AG08396 (cell line): ENCODE data around the gene MS4A6E.
"Not testable (repeated sequence)": the region's sequence is repeated elsewhere in the genome, so short reads cannot be mapped to it uniquely, and the experiment has no call there.

Experiments used
- DNase-seq: peaks from one replicate; pipeline ENCODE4 v3.0.0; 2012; ENCODE audit warnings: low spot score, mixed read lengths

The MS4A6E gene, protein sequence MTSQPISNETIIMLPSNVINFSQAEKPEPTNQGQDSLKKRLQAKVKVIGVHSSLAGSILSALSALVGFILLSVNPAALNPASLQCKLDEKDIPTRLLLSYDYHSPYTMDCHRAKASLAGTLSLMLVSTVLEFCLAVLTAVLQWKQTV

DNA sequence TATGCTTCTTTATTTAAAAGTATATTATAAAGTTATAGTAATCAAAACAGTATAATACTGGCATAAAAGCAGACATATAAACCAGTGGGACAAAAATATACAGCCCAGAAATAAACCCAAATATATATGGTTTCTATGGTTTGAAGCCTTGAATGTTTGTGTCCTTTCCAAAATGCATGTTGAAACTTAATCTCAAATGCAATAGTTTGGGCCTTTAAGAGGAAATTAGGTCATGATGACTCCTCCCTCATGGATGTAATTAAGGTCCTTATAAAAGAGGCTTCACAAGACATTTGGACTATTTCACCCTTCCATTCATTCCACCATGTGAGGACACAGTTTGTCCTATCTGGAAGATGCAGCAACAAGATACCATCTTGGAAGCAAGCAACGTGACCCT lies at the start of gene MS4A6E:
Gene MS4A6E (plus strand): TSS at position 301 of the 400 bp plus-strand sequence. CDS start 7,641 bp downstream, outside the sequence.
- DNase-seq: no peak

DNA sequence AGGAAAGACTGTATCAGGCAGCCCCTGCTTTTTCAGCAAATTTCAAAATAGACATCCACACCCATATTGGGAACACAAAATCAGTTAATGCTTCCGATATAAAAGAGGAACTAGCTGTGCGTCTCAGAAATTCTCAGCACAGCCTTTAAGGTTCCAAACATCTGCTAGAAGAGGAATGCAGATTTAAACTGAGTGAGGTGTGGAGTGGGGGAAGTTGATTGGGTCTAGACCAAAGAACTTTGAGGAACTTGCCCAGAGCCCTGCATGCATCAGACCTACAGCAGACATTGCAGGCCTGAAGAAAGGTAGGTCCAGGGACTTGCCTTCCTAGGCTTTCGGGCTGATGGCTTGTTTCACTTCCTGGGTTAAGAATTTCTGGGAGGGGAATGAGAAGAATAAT lies 46.6 kb upstream of the MS4A6E start, which contains the start of gene MS4A4A:
Gene MS4A4A (plus strand): TSS at position 255 of the 400 bp plus-strand sequence. CDS start 10 bp downstream, at position 265.
- DNase-seq: no peak

DNA sequence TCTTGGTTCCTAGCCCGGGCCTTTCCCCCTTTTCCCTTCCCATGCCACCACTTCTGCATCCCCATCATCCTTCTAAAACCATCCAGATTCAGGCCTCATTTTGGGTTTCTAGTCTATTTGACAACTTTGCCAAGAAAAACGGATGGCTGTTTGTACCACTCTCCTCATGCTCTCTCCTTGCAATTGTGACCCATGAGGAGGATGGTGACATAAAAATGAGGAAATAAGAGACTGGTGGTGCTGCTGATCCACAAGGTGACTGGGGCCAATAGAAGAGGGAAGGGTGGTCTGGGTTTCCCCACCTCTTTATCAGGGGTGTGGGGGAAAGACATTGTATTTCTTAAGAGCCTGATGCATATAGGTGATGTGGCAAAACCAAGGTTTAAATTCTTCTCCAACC lies 45.6 kb upstream of the MS4A6E start:
- no peak for DNase-seq

DNA sequence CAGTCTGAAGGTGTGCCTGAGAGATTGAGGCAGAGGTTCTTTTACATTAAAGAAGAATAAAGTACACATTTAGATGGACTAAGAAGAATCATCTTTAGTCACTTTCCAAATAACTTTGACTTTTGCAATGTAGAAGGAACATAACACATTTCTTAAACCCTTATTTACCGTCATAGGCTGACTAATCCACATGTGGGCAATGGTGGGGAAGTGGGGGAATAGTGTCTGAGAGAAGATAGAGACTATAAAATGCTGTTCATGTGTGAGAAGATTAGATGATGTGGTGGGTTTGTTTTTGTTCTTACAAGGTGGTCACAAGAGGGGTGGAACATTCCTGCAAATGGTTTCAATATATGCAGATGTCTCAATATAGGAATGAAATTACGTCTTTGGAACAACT lies 44.8 kb upstream of the MS4A6E start:
- DNase-seq: no peak

DNA sequence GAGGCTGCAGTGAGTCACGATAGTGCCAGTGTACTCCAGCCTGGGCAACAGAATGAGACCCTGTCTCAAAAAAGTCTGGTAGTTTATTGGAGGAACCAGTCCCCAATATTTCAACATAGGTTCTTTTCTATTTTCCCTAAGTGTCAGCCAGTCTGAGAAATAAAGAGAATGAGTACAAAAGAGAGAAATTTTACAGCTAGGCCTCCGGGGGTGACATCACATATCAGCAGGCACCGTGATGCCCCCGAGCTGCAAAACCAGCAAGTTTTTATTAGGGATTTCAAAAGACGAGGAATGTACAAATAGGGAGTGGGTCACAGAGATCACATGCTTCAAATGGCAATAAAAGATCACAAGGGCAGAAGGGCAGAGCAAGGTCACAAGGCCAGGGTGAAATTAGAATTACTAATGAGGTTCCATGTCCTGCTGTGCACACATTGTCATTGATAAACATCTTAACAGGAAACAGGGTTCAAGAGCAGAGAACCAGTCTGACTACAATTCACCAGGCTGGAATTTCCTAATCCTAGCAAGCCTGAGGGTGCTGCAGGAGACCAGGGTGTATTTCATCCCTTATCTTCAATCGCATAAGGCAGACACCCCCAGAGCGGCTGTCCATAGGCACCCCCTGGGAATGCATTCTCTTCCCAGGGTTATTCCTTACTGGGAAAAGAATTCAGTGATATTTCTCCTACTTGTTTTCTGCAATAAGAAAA lies 41.5 kb upstream of the MS4A6E start:
- not testable (repeated sequence) for DNase-seq

DNA sequence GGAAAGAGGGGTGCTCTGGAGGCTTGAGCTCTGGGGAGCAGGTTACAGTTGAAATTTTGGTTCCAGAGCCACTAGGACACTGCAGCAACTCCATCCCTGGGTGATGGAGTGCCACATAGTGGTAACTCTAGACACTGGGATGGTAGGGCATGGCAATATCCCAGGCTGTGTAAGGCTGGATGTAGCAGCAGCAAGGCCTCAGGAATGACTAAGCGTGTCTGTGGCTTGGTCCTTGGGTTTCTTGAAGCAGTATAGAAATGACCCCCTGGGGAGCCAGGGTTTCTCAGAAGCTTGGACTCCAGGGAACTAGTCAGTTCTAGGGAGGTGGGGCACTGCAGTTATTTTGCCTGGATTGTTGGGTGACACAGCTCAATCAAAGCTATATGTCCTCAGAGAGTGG lies 38.5 kb upstream of the MS4A6E start:
- no peak for DNase-seq

DNA sequence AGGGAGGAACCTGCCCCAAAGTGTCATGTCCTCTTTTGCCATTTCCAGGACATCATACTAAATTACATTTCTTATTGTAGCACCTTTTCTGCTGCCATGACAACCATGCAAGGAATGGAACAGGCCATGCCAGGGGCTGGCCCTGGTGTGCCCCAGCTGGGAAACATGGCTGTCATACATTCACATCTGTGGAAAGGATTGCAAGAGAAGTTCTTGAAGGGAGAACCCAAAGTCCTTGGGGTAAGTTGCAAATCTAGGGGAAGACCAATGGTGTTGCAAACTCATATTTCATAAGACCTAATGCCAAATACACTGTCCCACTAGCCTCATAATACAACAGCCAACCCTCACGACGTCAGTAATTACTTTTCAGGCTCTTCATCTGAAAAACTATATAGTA lies 34.9 kb upstream of the MS4A6E start:
- no peak for DNase-seq

DNA sequence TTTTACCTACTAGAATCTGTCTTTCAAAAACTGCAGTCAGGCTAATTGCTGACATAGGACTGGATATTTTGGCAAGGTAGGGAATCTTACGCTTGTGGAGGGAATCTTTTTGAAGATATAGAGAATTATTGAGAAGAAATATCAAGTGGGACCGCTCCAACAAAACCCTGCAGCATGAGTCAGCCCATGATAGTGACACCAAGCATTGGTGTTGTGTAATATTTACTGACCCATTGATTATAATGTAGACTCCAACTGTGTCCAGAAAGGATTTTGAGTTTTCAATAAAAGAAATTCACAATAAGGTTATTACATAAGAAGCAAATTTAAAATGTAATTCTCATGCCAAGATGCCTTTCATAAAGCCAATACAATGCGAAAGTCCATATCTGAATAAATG lies 25.9 kb upstream of the MS4A6E start:
- DNase-seq: no peak

DNA sequence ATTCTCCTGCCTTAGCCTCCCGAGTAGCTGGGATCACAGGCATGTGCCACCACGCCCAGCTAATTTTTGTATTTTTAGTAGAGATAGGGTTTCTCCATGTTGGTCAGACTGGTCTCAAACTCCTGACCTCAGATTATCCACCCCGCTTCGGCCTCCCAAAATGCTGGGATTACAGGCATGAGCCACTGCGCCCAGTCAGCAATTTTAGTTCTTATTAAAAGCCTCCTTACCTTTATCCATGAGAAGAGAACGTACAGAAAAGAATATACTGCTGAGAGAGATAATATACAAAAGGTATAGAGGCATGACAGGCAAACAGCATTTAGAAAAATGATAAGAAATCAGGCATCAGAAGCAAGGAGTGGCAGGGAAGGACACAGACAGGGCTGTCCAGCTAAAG lies 25.2 kb upstream of the MS4A6E start:
- DNase-seq: not testable (repeated sequence)

DNA sequence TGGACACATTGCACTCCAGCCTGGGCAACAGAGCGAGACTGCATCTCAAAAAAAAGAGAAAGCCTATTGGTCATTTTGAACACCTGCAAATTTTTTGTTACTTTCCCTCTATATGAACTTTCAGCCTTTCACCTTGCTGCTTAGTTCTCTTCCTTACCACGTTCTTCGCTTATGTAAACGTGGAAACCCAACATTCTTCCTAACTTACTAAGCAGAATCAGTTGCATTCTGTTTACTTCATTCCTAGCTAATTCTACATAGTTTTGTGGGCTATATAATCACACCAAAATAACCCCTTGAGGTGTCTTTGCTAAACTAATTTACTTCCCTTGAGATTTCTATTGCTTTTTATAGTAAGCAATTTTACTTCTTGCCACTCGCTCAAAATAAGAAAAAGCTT lies 23.4 kb upstream of the MS4A6E start:
- DNase-seq: no peak

DNA sequence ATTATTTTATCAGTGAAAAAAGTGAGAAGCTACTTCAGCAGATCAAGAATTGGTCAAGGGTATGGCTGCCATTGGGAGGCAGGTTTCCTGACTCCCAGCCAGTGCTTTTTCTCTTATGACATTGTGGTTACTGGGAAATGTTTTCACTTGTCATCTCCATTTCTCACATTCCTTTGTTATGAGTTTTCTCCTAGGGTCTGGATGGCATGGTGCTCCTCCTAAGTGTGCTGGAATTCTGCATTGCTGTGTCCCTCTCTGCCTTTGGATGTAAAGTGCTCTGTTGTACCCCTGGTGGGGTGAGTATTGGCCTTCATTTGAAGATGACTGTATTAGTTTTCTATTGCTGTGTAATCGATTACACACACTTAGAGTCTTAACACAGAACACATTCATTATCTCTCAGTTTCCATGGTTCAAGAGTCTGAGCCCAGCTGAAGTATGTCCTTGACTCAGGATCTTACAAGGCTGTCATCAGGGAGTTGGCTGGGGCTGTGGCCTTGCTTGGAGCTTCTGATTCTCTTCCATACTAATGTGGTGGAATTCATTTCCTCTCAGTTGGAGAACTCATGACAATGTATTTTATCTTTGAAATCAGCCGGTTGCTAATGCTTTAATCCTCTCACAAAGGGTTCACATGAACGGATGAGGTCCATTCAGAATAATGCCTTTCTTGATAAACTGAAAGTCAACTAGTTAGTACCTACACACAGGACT lies 21.0 kb upstream of the MS4A6E start:
- DNase-seq: no peak

DNA sequence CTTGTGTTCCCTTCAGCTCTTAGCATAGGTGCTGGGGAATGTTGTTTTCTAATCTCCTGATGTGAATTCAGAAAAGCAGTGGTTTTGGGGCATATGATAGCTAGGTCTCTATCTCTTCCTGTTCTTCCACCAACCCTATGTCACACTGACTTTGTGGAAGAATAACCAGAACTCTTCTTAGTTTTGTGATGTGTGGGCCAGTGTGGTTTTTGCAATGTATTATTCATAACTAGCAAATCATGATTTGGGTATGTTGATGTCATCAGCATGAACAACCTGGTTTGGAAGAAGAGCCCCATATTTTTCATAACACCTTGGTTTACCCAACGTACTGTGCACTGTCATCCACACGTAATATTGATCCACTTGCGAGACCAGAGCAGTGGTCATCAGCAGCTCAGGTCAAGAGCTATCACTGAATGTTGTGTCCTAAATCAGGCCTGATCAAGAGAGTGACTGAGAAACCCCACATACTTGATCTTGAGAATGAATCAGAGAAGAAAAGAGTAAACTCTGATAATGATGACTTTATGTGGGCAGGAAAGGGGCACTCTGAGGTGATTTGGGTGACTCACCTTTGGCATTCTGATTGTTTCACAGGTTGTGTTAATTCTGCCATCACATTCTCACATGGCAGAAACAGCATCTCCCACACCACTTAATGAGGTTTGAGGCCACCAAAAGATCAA lies 19.4 kb upstream of the MS4A6E start:
- no peak for DNase-seq

DNA sequence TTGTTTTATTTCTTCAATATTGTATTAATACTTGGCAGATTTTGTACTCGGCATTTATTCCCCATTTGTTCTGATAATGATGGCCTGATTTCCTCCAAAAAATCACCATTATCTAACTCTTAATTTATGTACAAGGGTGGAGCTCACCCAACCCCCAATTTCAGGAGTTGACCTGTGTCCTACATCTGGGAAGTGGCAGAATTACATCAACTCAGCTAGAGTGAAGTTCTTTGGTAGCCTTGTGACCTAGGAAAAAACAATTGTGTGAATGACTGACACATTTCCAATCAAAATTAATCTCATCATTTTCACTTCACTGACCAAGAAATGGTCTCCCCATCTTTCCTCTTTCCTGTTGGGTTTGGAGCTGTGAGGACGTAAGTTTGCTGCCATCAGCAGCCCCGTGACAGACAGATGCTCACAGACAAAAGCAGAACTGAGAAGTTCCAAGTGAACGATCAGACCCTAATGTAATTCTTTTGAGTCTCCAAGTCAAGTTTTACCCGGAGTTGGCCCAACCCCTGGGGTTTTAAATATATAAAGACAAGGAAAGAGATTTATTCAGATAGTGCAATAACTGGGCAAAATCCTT lies 16.6 kb upstream of the MS4A6E start:
- no peak for DNase-seq

DNA sequence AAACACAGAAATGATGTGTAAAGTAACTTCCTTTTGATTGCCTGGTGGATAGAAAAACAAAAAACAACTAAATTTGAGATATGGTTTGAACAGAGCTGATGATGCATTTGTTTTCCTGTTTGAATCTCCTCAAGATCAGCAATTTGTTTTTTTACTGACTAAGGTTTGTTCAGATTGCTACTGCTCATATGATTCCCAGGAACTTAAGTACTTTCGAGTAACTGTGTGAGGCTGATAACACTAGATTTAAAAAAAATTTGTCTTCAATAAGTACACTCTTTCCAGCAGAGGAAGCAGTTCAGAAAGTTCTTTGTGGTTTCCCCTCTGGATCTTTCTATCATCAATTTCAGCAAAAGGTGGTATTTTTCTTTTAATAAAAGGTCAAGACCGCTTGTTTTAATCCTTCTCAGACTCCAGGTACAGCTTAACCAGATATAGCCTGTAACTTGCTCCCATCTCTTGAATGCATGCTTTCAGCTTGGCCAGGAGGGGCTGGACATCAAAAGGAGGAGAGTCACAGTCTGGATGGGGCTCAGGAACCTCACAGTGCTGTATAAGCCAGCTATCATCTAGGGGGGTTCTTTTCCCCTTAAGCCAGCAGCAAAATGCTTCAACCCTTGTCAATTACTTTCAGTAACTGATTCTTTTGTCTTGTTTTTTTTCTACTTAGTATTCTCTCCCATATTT lies 12.3 kb upstream of the MS4A6E start:
- no peak for DNase-seq

DNA sequence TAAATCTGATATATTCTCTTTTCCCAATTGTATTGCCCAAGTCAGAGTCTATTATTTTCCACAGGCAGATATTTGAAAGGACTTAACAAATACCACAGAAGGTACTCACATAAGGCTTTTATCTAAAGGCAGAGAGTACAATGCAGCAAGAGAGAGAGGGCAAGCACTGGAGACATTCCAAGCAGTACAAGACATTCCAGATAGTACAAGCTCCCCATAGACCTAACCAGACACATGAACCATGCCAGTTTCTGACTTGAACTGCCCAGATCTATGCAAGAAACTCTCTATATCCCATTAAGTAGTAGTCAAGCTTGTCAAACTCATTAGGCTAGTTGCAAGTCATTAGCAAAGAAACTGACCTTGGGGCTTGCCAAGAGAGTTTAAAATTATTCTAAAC lies 11.2 kb upstream of the MS4A6E start:
- no peak for DNase-seq

DNA sequence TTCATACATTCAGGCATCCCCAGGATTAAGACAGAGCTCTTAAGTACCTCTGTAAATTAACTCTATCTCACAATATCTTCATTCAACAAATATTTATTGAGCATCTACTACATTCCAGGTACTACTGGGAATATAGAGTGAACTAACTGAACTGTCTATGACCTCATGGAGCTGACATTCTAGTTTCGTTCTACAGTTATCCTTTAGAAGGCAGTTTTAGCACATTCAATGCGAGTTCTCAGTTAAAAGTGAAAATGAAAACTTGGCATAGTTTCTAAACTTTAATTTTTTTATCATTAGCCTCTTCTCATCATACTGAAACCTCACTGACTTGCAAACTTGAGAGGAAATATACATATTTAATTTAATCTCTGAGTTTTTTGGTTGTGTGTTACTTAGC lies 10.7 kb upstream of the MS4A6E start:
- no peak for DNase-seq

DNA sequence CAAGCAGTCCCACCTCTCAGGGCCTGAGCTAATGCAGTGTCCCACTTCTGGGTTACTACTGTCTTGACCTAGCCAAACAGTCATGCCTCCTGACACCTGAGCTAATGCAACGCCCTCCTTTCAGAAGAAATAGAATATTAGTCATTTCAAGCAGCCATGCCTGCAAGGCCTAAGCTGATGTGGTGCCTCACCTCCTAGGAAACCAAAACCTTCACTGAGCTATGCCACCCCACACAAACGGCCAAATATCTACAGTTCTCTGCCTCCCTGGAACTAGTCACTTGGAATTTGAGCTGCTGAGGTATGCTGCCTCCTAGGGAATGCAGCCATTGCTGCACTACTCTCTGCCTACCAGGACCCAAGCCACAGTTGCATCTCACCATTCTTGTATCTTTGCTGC lies 8.3 kb upstream of the MS4A6E start:
- no peak for DNase-seq

DNA sequence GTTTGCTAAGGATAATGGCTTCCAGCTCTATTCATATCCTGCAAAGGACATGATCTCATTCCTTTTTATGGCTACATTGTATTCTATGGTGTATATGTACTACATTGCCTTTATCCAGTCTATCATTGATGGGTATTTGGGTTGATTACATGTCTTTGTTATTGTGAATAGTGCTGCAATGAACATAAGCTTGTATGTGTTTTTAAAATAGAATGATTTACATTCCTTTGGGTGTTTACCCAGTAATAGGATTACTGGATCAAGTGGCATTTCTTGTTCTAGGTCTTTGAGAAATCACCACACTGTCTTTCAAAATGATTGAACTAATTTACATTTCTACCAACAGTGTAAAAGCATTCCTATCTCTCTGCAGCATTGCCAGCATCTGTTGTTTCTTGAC lies 6.0 kb upstream of the MS4A6E start:
- no peak for DNase-seq

DNA sequence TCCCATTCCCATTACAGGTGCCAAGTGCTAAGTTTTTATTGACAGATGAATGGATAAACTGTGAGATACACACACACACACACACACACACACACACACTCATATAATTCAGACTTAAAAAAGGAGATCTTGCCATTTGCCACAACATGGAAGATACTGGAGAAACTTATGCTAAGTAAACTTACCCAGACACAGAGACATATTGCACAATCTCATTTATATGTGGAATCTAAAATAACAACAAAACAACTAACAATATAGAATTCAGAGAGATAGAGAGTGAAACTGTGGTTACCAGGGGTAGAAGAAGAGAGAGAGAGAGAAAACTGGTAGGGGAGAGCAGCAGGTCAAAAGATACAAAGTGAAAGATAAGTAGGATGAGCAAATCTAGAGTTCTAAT lies 1.4 kb downstream of the MS4A6E start:
- DNase-seq: no peak

DNA sequence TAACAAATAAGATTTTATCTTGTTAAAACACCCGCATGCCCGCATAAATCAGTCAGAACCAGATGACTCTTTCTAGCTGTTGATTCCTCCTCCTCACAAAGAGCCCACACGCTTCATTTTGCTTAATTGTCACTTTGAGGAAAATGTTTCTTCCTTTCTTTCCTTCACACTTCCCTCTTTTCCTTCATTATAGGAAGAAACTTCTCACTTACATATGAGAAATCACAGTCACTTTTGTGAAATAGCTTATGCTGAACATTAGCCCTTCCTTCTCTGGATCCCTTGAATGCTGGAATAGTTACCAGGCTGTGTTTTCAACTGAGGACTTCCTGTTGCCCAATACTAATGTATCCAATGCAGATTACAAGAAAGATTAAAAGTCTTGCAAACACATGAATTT lies 5.8 kb downstream of the MS4A6E start:
- no peak for DNase-seq

DNA sequence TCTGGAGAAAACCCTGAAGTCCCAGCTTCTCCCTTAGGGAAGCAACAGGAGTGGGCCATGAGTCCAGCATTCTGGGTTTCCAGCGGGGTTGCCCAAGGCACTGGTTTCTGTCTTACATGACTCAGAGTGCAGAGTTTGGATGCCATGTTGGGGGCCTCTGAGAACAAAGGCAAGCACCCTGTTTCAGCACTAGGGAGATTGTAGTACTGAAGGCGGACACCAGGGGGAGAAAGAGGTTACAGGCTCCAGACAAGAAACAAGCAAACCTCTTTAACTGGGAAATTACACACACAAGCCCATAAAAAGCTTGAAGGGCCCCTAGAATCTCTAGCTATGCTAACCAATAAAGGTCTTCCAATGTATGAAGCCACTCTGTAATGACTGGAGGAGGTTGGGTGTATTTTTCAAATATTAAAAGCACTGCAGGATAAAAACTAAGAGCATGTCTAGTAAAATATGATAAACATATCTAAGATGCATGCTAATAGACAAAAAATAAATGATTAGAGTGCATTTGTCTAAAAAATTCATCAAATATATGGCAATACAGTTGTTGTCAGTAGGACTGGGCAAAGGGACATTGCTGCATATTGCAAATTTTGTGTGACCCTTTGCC lies 7.1 kb downstream of the MS4A6E start:
- DNase-seq: peak; percentile 25
